Upper lobe of right lung (tissue), 1 donor: Measurements from ENCODE around the gene ARHGAP22. TPM values are rescaled to one million over a fixed set of nuclear protein-coding genes. Genes with fewer than 3 reads are reported as not detected.

ENCODE experiments used
- ATAC-seq: fragments of 200-7000 bp; cut with Tn5 transposase; one replicate; pipeline ENCODE4 v1.9.1; 2020; ENCODE audit warnings: mild to moderate bottlenecking, moderate library complexity
- DNase-seq: peaks from one replicate; pipeline ENCODE4 v3.0.0-alpha.2; 2020
- H3K27ac ChIP-seq: fragments of 200-600 bp; one replicate; pipeline ENCODE4 v1.8.0; 2022
- H3K27me3 ChIP-seq: fragments of 200-600 bp; one replicate; pipeline ENCODE4 v1.8.0; 2022; ENCODE audit warnings: mild to moderate bottlenecking
- H3K36me3 ChIP-seq: fragments of 200-600 bp; one replicate; pipeline ENCODE4 v1.8.0; 2022
- H3K4me1 ChIP-seq: fragments of 200-600 bp; one replicate; pipeline ENCODE4 v1.8.0; 2022
- H3K4me3 ChIP-seq: fragments of 200-600 bp; one replicate; pipeline ENCODE4 v1.8.0; 2022; ENCODE audit warnings: mild to moderate bottlenecking
- H3K9me3 ChIP-seq: fragments of 200-600 bp; one replicate; pipeline ENCODE4 v1.8.0; 2022
- CTCF ChIP-seq: fragments of 200-600 bp; IDR thresholded peaks from one replicate; pipeline ENCODE4 v1.8.0; 2022; ENCODE audit warnings: antibody characterized with exemption
- intact Hi-C: fragments of 100-400 bp; cut with DNase I; formaldehyde crosslinking; loops from one replicate; pipeline ENCODE4 v1.11.0; 2022
- total RNA-seq: library from RNA; stranded (reverse); fragmentation: NEBNext Ultra II Directional; extraction: Animal tissue kit (Norgen Biotek cat#: 25700); gene quantifications from one replicate; pipeline ENCODE4 v1.2.1, GENCODE V29; 2021
- donor health status: DM: no; HTN: yes; CAD: no; lungs with severe emphysema.

Gene ARHGAP22
- total RNA-seq, 1 donor from 2014 or later, result 6.8 TPM

DNA sequence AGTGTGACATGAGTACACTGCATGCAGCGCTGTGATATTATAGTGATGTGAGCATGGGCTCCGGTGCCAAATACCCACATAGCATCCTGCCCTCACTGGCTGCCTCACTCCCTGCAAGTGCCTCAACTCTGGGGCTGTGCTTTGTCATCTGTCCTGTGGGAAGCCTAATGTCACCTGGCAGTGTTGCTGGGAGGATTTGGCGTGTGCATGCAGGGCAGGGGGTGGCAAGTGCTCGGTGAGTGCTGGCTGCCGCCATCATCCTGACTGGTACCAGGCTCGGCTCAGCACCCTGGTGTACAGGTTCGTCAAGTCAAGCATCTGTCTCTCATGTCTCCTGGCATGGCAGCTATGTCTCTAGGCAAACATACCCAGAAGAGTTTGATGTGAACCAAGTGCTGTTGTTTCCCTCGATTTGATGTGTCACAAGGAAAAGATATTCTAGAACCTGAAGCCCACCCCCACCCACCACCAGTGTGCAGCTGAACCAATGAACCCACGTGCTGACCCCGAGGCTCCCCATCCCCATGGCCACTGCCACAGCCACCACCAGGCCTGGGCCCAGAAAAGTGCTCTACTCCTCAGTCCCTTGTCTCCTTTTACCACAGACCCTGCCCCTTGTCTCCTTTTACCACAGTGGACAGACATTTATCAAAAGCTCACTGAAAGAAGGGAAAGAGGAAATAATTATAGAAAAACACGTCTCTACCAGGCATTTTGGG, 162.6 kb downstream of the ARHGAP22 start:
- Histone ChIP-seq H3K27ac (no peak overlapping the region), H3K4me3 (no peak overlapping the region), H3K36me3 (peaks cover 4% of the 10 kb centered on the region), H3K27me3 (no peaks in the 10 kb centered on the region), H3K4me1 (no peaks in the 10 kb centered on the region), H3K9me3 (no peaks in the 10 kb centered on the region)
- ATAC-seq (no peak), DNase-seq (no peak)
- no peak for TF ChIP-seq CTCF
- intact Hi-C loops, result no loop called here

DNA sequence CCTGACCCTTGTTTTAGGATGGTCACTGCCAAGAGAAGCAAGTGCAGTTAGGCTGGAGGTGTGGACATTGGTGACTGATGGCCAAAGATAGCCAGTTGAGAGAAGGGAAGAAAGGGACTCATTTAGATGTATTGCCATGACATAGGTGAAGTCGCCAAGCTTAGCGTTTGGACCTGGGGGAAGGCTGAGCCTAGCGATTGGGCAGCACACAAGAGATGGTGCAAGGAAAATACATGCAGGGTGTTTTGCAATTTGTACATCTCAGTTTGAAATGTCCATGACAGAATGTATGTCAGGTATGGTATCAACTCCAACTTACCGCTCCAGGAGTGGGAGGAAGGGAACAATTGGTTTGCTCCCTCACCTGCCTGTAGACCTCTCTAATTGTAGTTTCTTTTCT, 164.1 kb downstream of the ARHGAP22 start:
- H3K27ac ChIP-seq, result no peak overlapping the region
- H3K4me1 ChIP-seq, result no peaks in the 10 kb centered on the region
- no peak overlapping the region for H3K4me3 ChIP-seq
- intact Hi-C loops, result no loop called here
- H3K27me3 ChIP-seq, result no peaks in the 10 kb centered on the region
- DNase-seq, result no peak
- no peaks in the 10 kb centered on the region for H3K9me3 ChIP-seq
- TF ChIP-seq CTCF, result no peak
- peaks cover 10% of the 10 kb centered on the region for H3K36me3 ChIP-seq
- no peak for ATAC-seq

GRCh38 chr10:48439581-48440041, 165.3 kb downstream of the ARHGAP22 start:
- peak; percentile 69 for DNase-seq
- no peak overlapping the region for H3K4me3 ChIP-seq

GRCh38 chr10:48439031-48439430, 165.8 kb downstream of the ARHGAP22 start:
- no peaks in the 10 kb centered on the region for H3K9me3 ChIP-seq
- ATAC-seq (no peak), DNase-seq (no peak)
- H3K27ac ChIP-seq, result no peak overlapping the region
- H3K27me3 ChIP-seq, result no peaks in the 10 kb centered on the region
- peaks cover 13% of the 10 kb centered on the region for H3K36me3 ChIP-seq
- no peak overlapping the region for H3K4me3 ChIP-seq
- intact Hi-C loops, result no loop called here
- no peak for TF ChIP-seq CTCF
- H3K4me1 ChIP-seq, result no peaks in the 10 kb centered on the region

More at GRCh38 chr10:48439581-48440041, 165.3 kb downstream of the ARHGAP22 start:
- no peaks in the 10 kb centered on the region for H3K27me3 ChIP-seq
- no peaks in the 10 kb centered on the region for H3K9me3 ChIP-seq
- peaks cover 13% of the 10 kb centered on the region for H3K36me3 ChIP-seq
- no peak for TF ChIP-seq CTCF
- H3K4me1 ChIP-seq, result no peaks in the 10 kb centered on the region
- intact Hi-C loops, result no loop called here
- H3K27ac ChIP-seq, result peak overlapping the region; percentile 28
- ATAC-seq, result peak; percentile 81

- no peak for TF ChIP-seq CTCF
Observed at GRCh38 chr10:48437546-48437945, 167.3 kb downstream of the ARHGAP22 start.

More at GRCh38 chr10:48437546-48437945, 167.3 kb downstream of the ARHGAP22 start:
- Histone ChIP-seq H3K4me3 (no peak overlapping the region), H3K4me1 (no peaks in the 10 kb centered on the region), H3K27me3 (no peaks in the 10 kb centered on the region), H3K9me3 (no peaks in the 10 kb centered on the region), H3K27ac (no peak overlapping the region), H3K36me3 (peaks cover 18% of the 10 kb centered on the region)
- DNase-seq (no peak), ATAC-seq (no peak)
- intact Hi-C loops, result no loop called here
